Kidney epithelial cell (primary cell): Measurements from ENCODE around the gene HMGN2. TPM values are rescaled to one million over a fixed set of nuclear protein-coding genes. Genes with fewer than 3 reads are reported as not detected.

Source experiments
- DNase-seq: peaks from one replicate; pipeline ENCODE4 v3.0.0-alpha.2; 2010; ENCODE audit warnings: low read depth
- H3K27me3 ChIP-seq: 2 replicates; pipeline ENCODE4 v1.6.0; 2011; ENCODE audit warnings: low read length; ENCODE audit not compliant: control insufficient read depth, insufficient read depth
- H3K36me3 ChIP-seq: 2 replicates; pipeline ENCODE4 v1.5.1; 2011; ENCODE audit warnings: low read length; ENCODE audit not compliant: control insufficient read depth, insufficient read depth
- H3K4me3 ChIP-seq: 2 replicates; pipeline ENCODE4 v1.5.1; 2011; ENCODE audit warnings: low read depth, mild to moderate bottlenecking, control low read depth, low read length
- CTCF ChIP-seq: IDR thresholded peaks from 2 replicates; pipeline ENCODE4 v1.5.1; 2011; ENCODE audit warnings: mild to moderate bottlenecking, moderate library complexity, low read length, control low read depth, inconsistent platforms; ENCODE audit not compliant: insufficient read depth, poor library complexity, severe bottlenecking
- total RNA-seq: library from RNA; depleted of rRNA; stranded (reverse); fragments of >200 nt; gene quantifications from 2 replicates; pipeline ENCODE4 v1.2.3, GENCODE V29; 2015

HMGN2 gene
- 126 and 131 TPM in 2 replicates for total RNA-seq

DNA sequence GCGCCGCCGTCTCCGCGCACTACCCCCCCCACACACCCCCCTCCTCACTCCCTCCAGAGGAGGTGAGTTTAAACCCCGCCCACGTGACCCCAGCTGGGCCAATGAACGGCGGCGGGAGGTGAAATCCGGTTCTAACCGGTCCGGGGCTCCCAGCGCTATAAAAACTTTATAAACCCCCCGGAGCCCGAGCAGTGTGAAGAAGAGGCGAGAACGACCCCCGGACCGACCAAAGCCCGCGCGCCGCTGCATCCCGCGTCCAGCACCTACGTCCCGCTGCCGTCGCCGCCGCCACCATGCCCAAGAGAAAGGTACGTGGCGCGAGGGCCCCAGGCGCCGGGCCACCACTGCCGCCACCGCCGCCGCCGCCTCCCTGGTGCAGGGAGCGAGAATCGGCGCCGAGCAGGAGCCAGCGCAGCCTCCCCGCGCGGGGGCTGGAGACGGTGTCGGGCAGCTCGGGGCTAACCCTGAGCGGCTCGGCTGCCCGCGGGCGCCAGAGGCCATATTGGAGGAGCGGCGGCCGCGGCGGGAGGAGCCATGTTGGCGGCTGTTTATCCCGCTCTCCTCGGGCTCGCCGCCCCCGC lies at the start of gene HMGN2:
HMGN2 (plus strand) TSS at position 121 of the 581 bp plus-strand sequence; CDS start at position 294, 173 bp downstream.
- TF ChIP-seq CTCF, result no peak
- DNase-seq, result peak; percentile 28
- no peaks in the 10 kb centered on the region for H3K27me3 ChIP-seq
- H3K36me3 ChIP-seq, result peaks cover 4% of the 10 kb centered on the region
- peak within 1 kb of the TSS; percentile 76 for H3K4me3 ChIP-seq

DNA sequence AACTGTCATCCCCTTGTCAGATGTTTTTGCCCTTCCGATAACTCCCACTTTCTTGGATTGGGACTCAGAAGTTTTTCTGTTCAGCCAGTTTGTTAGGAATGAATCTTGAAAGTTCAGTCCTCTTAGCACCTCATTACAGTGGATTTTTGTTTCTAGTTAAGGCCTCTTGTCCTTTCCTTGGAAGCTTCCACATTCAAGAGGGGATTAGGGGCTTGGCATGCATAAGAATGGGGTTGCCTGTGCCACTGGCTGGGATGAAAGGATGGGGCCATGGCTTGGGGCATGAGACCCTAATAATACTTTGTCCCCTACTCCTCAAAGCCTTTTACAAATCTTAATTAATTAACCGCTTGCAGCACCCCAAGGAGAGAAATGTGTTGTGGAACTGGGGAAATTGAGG lies 42.5 kb upstream of the HMGN2 start:
- DNase-seq, result no peak
- H3K27me3 ChIP-seq, result peaks cover 2% of the 10 kb centered on the region
- H3K4me3 ChIP-seq, result no peak overlapping the region
- H3K36me3 ChIP-seq, result no peaks in the 10 kb centered on the region
- no peak for TF ChIP-seq CTCF

GRCh38 chr1:26431979-26432695 lies 40.1 kb upstream of the HMGN2 start, which contains the start of gene DHDDS:
Gene DHDDS, plus strand, starts transcription at chr1:26432321. Its CDS starts 625 bp downstream, at chr1:26432946.
- Histone ChIP-seq H3K36me3 (no peaks in the 10 kb centered on the region), H3K4me3 (peak within 1 kb of the TSS; percentile 89), H3K27me3 (no peaks in the 10 kb centered on the region)
- peak; percentile 80 for DNase-seq
- TF ChIP-seq CTCF, result no peak

DNA sequence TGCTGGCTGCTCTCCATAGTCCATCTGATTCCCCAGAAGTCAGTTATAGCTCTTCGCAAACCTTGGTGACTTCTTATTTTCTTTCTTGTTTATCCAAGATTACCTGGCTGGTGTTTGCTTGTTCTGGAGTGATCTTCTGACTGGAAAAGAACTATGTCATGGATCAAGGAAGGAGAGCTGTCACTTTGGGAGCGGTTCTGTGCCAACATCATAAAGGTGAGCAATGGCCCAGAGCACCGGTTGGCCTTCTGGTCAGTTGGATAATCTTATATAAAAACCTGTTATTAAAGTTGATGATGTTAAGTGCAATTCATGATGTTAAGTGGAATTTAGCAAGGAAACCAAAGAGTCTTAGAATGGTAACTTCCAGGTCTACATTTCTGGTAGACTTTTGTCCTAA lies 39.4 kb upstream of the HMGN2 start:
- Histone ChIP-seq H3K4me3 (peak overlapping the region; percentile 89), H3K27me3 (no peaks in the 10 kb centered on the region), H3K36me3 (no peaks in the 10 kb centered on the region)
- TF ChIP-seq CTCF, result no peak
- no peak for DNase-seq

DNA sequence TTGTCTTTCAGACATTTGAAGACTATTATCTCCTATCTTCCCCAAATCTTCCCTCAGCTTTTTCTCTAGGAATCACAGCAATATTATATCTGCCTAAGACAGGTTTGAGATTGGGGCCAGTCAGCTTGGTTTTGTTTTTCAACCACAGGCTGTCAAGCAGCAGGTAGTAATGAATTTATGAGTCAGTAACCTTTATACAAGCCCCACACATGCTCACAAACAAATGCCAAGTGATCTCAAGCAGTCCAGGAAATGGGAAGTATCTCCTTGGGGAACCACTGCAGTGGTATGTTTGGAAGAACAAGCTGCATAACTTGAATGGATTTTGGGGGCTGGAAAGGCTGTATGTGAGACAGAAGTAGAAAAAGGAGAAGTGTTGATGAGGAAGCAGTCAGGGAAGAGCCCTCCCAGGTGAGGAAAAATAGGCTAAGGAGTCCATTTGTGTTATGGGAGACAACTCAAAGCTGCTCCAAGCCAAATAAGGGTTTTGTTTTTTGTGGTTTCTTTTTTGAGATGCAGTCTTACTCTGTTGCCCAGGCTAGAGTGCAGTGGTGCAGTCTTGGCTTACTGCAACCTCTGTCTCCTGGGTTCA lies 38.0 kb upstream of the HMGN2 start:
- no peak for DNase-seq
- Histone ChIP-seq H3K4me3 (no peak overlapping the region), H3K36me3 (peaks cover 3% of the 10 kb centered on the region), H3K27me3 (no peaks in the 10 kb centered on the region)
- TF ChIP-seq CTCF, result no peak

DNA sequence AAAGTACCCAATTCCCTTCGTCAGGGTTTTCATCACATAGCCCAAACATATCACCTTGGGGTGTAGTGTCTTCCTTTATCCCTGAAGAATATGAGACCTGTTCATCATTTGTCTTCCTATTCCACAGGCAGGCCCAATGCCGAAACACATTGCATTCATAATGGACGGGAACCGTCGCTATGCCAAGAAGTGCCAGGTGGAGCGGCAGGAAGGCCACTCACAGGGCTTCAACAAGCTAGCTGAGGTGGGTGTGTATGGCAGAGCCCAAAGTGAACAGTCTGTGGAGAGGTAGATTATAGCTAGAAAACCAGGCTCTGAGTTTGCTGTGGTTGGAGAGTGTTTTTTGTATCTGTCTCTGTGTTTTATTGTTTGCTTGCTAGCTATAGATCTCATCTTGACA lies 34.2 kb upstream of the HMGN2 start:
- DNase-seq, result no peak
- H3K36me3 ChIP-seq, result peaks cover 3% of the 10 kb centered on the region
- H3K4me3 ChIP-seq, result no peak overlapping the region
- no peak for TF ChIP-seq CTCF
- H3K27me3 ChIP-seq, result no peaks in the 10 kb centered on the region
